Thyroid gland (tissue), 4 donors: ENCODE data around the gene C12orf43. TPM values are rescaled to one million over a fixed set of nuclear protein-coding genes. Genes with fewer than 3 reads are reported as not detected.

Experiments
- DNase-seq, 2 donors: peaks; one replicate each; pipeline ENCODE4 v3.0.0-alpha.2; 2019
- H3K27ac ChIP-seq, 3 donors: fragments of 200-600 bp; sonication (generic); 1 replicate in 2 of 3; 2 replicates in 1 of 3; pipeline ENCODE4 v1.5.1; 2016 to 2019; ENCODE audit warnings: mild to moderate bottlenecking in 1 of 3, moderate library complexity in 1 of 3
- H3K27me3 ChIP-seq: fragments of 200-600 bp; sonication (generic); one replicate; pipeline ENCODE4 v1.5.1; 2019
- H3K36me3 ChIP-seq, 2 donors: fragments of 200-600 bp; sonication (generic); one replicate each; pipeline ENCODE4 v1.5.1; 2016 to 2019
- H3K4me1 ChIP-seq, 2 donors: fragments of 200-600 bp; sonication (generic); one replicate each; pipeline ENCODE4 v1.5.1; 2017 to 2019
- H3K4me3 ChIP-seq, 3 donors: fragments of 200-600 bp; sonication (generic); replicated peaks in 1 of 3; 1 replicate in 2 of 3; 2 replicates in 1 of 3; pipeline ENCODE4 v1.5.1; 2016; ENCODE audit warnings: mild to moderate bottlenecking in 1 of 3
- H3K9me3 ChIP-seq: fragments of 200-600 bp; sonication (generic); one replicate; pipeline ENCODE4 v1.5.1; 2017
- CTCF ChIP-seq, 6 experiments: fragments of 200-600 bp in 3 of 6; fragments of 450-650 bp in 3 of 6; sonication (generic) in 3 of 6; IDR thresholded peaks; one replicate each; pipeline ENCODE4 v1.5.1; 2016 to 2019; ENCODE audit warnings: antibody characterized with exemption in 6 of 6, mild to moderate bottlenecking in 2 of 6, inconsistent platforms in 1 of 6, moderate library complexity in 1 of 6
- POLR2A ChIP-seq, 2 donors: fragments of 450-650 bp; IDR thresholded peaks; one replicate each; pipeline ENCODE4 v1.6.1; 2017; ENCODE audit warnings: antibody characterized with exemption in 2 of 2, mild to moderate bottlenecking in 2 of 2, moderate library complexity in 1 of 2
- WGBS, 2 donors: methylation state at CpG; one replicate each; pipeline ENCODE4 v1.1.5; 2017; 5-methylcytosine and 5-hydroxymethylcytosine counted together
- intact Hi-C: fragments of 100-400 bp; cut with DNase I; formaldehyde crosslinking; loops from one replicate; pipeline ENCODE4 v1.15.1; 2023
- total RNA-seq, 4 donors: library from RNA; depleted of rRNA; stranded (reverse); fragments of >200 nt; gene quantifications; one replicate each; pipeline ENCODE4 v1.2.3, GENCODE V29; 2016

The C12orf43 gene
- total RNA-seq, 4 donors from 2014 or later: 11.3 to 15.8 (median 13.0) TPM

- intact Hi-C loops: loop anchor here (5.0 kb wide), 1 partner anchor 324 kb away; no protein-coding TSS in a partner anchor
- H3K9me3 ChIP-seq: no peaks in the 10 kb centered on the region
- H3K4me3 ChIP-seq: no peak overlapping the region
- H3K36me3 ChIP-seq: no peaks in the 10 kb centered on the region
- WGBS, 2 donors: 42 to 46% methylated on average over 13 of the region's 13 CpGs
- no peak overlapping the region for H3K27ac ChIP-seq
- no peaks in the 10 kb centered on the region for H3K27me3 ChIP-seq
- H3K4me1 ChIP-seq: no peaks in the 10 kb centered on the region
- TF ChIP-seq POLR2A (IDR thresholded peaks at IDR 0.05) (no peak), CTCF (IDR thresholded peaks at IDR 0.05) (peak; percentile 25 to 82 (median 68))
- DNase-seq: peak; percentile 19 to 26
Measured at GRCh38 chr12:120971299-120972180, 44.7 kb downstream of the C12orf43 start.

GRCh38 chr12:120970310-120970709 is 46.0 kb downstream of the C12orf43 start:
- intact Hi-C loops: loop anchor here (5.0 kb wide), 1 partner anchor 323 kb away; no protein-coding TSS in a partner anchor
- H3K36me3 ChIP-seq: no peaks in the 10 kb centered on the region
- H3K27me3 ChIP-seq: no peaks in the 10 kb centered on the region
- no peak overlapping the region for H3K4me3 ChIP-seq
- no peaks in the 10 kb centered on the region for H3K9me3 ChIP-seq
- 64 to 68% methylated on average over 3 of the region's 3 CpGs for WGBS, 2 donors
- TF ChIP-seq POLR2A (IDR thresholded peaks at IDR 0.05) (no peak), CTCF (IDR thresholded peaks at IDR 0.05) (no peak)
- H3K27ac ChIP-seq: no peak overlapping the region
- no peaks in the 10 kb centered on the region for H3K4me1 ChIP-seq
- DNase-seq: no peak

GRCh38 chr12:120965534-120966091 is 50.7 kb downstream of the C12orf43 start:
- no peaks in the 10 kb centered on the region for H3K9me3 ChIP-seq
- 72 to 74% methylated on average over 13 of the region's 13 CpGs for WGBS, 2 donors
- TF ChIP-seq POLR2A (IDR thresholded peaks at IDR 0.05) (no peak), CTCF (IDR thresholded peaks at IDR 0.05) (no peak)
- intact Hi-C loops: no loop called here
- no peak overlapping the region for H3K27ac ChIP-seq
- H3K36me3 ChIP-seq: no peaks in the 10 kb centered on the region
- H3K27me3 ChIP-seq: no peaks in the 10 kb centered on the region
- H3K4me1 ChIP-seq: no peaks in the 10 kb centered on the region
- no peak for DNase-seq
- H3K4me3 ChIP-seq: no peak overlapping the region

- H3K36me3 ChIP-seq: no peaks in the 10 kb centered on the region
- H3K9me3 ChIP-seq: no peaks in the 10 kb centered on the region
- no peak overlapping the region for H3K4me3 ChIP-seq
- no peaks in the 10 kb centered on the region for H3K27me3 ChIP-seq
- H3K27ac ChIP-seq: no peak overlapping the region
- TF ChIP-seq CTCF (IDR thresholded peaks at IDR 0.05): no peak
- no peak for TF ChIP-seq POLR2A (IDR thresholded peaks at IDR 0.05)
- no peak for DNase-seq
- WGBS, 2 donors: 92 to 95% methylated on average over 8 of the region's 8 CpGs
- intact Hi-C loops: no loop called here
- no peaks in the 10 kb centered on the region for H3K4me1 ChIP-seq
Measured at GRCh38 chr12:120964298-120964697, 52.0 kb downstream of the C12orf43 start.

GRCh38 chr12:120962532-120963020 is 53.7 kb downstream of the C12orf43 start:
- no peaks in the 10 kb centered on the region for H3K4me1 ChIP-seq
- no peak overlapping the region for H3K4me3 ChIP-seq
- H3K27me3 ChIP-seq: no peaks in the 10 kb centered on the region
- no peak for DNase-seq
- no peak overlapping the region for H3K27ac ChIP-seq
- no peaks in the 10 kb centered on the region for H3K9me3 ChIP-seq
- intact Hi-C loops: no loop called here
- no peaks in the 10 kb centered on the region for H3K36me3 ChIP-seq
- no peak for TF ChIP-seq CTCF (IDR thresholded peaks at IDR 0.05)
- 88% methylated on average over 2 of the region's 2 CpGs for WGBS, 2 donors
